Subcutaneous adipose tissue (tissue), 4 donors: ENCODE measurements around the gene MNX1. TPM values are rescaled to one million over a fixed set of nuclear protein-coding genes. Genes with fewer than 3 reads are reported as not detected.

Experiments
- total RNA-seq, 4 donors: library from RNA; depleted of rRNA; stranded (reverse); fragments of >200 nt; gene quantifications; one replicate each; pipeline ENCODE4 v1.1.0, GENCODE V29; 2016
- TF ChIP-seq, protein P1 (sequence below): fragments of 450-650 bp; IDR thresholded peaks from one replicate; pipeline ENCODE4 v1.5.1; 2016; ENCODE audit warnings: low read depth, mild to moderate bottlenecking, control low read depth, antibody characterized with exemption, moderate library complexity

Gene MNX1
- total RNA-seq, 4 donors from 2014 or later, result 0.17 TPM; not detected in 3

DNA sequence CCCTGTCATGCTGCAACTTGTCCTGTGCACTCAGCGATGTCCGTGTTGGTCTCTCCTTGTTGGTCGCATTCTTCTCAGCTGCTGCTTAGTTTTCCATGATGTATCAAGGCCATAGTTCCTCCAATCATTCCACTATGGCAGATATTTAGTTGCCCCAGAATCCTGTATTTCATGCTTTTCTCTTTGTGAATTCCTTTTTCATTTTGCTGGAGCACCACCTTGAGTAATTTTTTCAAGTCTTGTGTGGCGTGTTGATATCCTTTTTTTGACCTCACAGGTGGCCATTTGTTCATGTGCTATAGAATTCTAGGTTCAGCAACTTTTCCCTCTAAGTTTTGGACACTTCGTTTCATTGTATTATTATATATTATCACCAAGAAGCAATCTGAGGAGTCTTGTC lies 42.7 kb upstream of the MNX1 start:
- TF ChIP-seq, protein P1, sequence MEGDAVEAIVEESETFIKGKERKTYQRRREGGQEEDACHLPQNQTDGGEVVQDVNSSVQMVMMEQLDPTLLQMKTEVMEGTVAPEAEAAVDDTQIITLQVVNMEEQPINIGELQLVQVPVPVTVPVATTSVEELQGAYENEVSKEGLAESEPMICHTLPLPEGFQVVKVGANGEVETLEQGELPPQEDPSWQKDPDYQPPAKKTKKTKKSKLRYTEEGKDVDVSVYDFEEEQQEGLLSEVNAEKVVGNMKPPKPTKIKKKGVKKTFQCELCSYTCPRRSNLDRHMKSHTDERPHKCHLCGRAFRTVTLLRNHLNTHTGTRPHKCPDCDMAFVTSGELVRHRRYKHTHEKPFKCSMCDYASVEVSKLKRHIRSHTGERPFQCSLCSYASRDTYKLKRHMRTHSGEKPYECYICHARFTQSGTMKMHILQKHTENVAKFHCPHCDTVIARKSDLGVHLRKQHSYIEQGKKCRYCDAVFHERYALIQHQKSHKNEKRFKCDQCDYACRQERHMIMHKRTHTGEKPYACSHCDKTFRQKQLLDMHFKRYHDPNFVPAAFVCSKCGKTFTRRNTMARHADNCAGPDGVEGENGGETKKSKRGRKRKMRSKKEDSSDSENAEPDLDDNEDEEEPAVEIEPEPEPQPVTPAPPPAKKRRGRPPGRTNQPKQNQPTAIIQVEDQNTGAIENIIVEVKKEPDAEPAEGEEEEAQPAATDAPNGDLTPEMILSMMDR, result no peak

- TF ChIP-seq, protein P1, result no peak
These were observed 36.7 kb upstream of the MNX1 start for GRCh38 chr7:157047148-157047547.

GRCh38 chr7:157046681-157047080 lies 36.2 kb upstream of the MNX1 start:
- TF ChIP-seq, protein P1, result no peak

GRCh38 chr7:157044943-157045660 lies 34.6 kb upstream of the MNX1 start:
- TF ChIP-seq, protein P1, result no peak

DNA sequence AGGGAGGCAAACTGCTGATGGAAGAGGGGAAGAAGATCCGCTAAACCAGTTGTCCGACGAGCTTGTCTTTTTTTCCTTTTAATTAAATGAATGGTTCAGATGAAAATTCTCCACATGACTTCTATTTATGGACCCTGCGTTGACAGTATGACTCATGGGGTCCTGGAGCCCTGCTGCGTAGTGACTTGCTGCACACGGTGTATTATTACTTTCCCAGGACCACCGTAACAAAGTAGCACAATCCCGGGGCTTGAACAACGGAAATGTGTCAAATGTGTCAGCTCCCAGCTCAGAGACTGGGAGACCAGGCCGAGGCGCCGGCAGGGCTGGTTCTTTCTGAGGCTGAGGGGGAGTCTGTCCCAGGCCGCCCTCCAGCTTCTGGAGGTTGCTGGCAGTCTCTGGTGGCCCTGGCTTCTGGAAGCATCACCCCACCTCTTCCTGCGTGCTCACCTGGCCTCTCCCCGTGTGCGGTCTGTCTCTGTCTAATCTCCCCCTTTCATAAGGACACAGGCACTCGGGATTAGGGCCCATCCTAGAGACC lies 33.8 kb upstream of the MNX1 start:
- TF ChIP-seq, protein P1, result no peak

- TF ChIP-seq, protein P1, result no peak
These were observed 33.3 kb upstream of the MNX1 start for GRCh38 chr7:157043745-157044144.

GRCh38 chr7:157041514-157042277 lies 31.2 kb upstream of the MNX1 start:
- TF ChIP-seq, protein P1, result no peak
